ENCODE measurements around the gene OGA.
A peak's percentile ranks its signal among the peaks of the same experiment; 100 is the strongest.
"Not testable (repeated sequence)": the region's sequence is repeated elsewhere in the genome, so short reads cannot be mapped to it uniquely, and the experiment has no call there.

Gene OGA

DNA sequence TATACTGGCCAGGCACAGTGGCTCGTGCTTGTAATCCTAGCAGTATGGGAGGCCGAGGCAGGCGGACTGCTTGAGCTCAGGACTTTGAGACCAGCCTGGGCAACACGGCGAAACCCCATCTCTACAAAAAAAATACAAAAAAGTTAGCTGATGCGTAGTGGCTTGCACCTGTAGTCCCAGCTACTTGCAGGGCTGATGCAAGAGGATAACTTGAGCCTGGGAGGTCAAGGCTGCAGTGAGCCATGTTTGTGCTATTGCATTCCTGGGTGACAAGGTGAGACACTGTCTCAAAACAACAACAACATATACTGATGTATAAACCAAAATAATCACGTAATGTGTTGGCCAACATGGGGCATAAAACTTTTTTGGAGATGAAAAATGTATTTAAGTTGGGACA, 28.6 kb downstream of the OGA start:
- no peak overlapping the region for H3K4me3 Mint-ChIP-seq
- no peak overlapping the region for H3K27ac Mint-ChIP-seq
- DNase-seq (no peak), ATAC-seq (no peak)
- no peaks in the 10 kb centered on the region for H3K9me3 Mint-ChIP-seq
- H3K27me3 Mint-ChIP-seq, result no peaks in the 10 kb centered on the region
- H3K4me1 Mint-ChIP-seq, result peaks cover 20% of the 10 kb centered on the region

DNA sequence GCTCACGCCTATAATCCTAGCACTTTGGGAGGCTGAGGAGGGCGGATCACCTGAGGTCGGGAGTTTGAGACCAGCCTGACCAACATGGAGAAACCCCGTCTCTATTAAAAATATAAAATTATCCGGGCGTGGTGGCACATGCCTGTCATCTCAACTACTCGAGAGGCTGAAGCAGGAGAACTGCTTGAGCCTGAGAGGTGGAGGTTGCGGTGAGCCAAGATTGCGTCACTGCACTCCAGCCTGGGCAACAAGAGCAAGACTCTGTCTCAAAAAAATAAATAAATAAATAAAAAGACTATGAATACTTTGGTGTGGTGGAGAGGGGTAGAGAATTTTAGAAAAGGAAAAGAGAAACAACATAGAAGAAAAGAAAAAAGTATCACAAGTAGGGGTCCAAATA, 29.0 kb downstream of the OGA start:
- H3K27ac Mint-ChIP-seq, H3K27me3 Mint-ChIP-seq, H3K9me3 Mint-ChIP-seq, H3K4me3 Mint-ChIP-seq, ATAC-seq, DNase-seq: not testable (repeated sequence)
- H3K4me1 Mint-ChIP-seq, result peaks cover 24% of the 10 kb centered on the region

DNA sequence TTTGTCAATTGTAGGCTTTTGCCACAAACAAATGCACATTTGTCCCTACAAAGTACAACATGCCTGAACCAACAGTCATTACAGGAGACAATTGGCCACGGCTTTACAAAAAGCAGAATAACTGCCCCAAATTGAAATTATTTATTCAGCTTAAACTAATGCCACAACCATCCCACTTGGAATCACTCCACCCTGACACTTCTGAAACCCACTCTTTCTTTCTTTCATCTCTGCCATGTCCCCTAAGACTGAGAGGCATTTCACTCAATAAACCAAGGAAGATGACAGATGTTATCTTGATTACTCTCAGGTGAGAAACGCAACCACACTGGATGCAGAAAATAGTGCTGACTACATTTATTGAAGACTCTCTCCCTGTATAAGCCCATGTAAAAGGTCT, 32.4 kb downstream of the OGA start:
- no peak for DNase-seq
- peaks cover 59% of the 10 kb centered on the region for H3K4me1 Mint-ChIP-seq
- no peak overlapping the region for H3K4me3 Mint-ChIP-seq

DNA sequence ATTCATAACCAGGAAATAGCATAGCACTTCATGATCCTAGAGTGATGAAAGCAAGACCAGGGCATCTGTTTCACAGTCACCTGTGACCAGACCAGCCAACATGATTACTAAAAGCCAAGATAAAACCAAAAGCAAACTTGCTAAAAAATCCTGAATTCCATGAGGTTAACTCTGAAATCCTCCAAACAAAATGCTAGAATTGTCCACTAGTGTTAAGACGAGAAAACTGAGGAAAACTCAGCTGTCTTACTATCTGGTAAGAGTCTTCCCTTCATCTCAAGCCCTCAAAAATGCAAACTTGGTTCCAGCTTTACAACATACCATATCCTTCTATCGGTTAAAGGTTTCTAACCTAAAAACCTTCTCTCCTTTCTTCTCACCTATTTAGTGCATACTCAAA, 33.7 kb downstream of the OGA start:
- Mint-ChIP-seq H3K9me3 (no peaks in the 10 kb centered on the region), H3K27me3 (peaks cover under 1% of the 10 kb centered on the region), H3K4me3 (peak overlapping the region; percentile 99 to 100), H3K27ac (peak overlapping the region in 1 of 2 donors; percentile 16), H3K4me1 (peaks cover 71% of the 10 kb centered on the region)
- no peak for DNase-seq
- no peak for ATAC-seq

More for the DNA sequence above, 32.4 kb downstream of the OGA start:
- H3K27me3 Mint-ChIP-seq, result no peaks in the 10 kb centered on the region
- H3K9me3 Mint-ChIP-seq, result no peaks in the 10 kb centered on the region
- no peak overlapping the region for H3K27ac Mint-ChIP-seq
- ATAC-seq, result no peak

DNA sequence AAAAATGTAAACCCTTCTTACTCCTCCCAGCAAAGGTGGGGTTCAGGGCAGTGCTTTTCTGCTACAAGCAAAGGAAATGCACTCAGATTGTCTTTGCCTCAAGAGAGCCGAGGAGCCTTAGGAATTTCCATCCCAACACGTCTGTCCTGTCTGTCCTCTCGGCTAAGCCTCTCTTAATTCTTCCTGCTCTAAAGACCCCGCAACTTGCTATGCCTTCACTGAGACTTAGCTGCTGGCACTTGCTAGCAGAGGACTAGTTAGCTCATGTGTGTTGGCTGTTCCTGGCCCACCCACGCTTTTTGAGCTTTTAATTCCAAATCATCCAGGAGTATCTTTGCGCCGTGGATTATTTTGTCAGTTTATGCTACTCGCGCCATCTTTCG, 34.5 kb downstream of the OGA start:
- peaks cover 9% of the 10 kb centered on the region for H3K27me3 Mint-ChIP-seq
- peaks cover 79% of the 10 kb centered on the region for H3K4me1 Mint-ChIP-seq
- ATAC-seq (no peak), DNase-seq (no peak)
- H3K27ac Mint-ChIP-seq, result peak overlapping the region; percentile 61 to 67
- peak overlapping the region; percentile 99 to 100 for H3K4me3 Mint-ChIP-seq
- no peaks in the 10 kb centered on the region for H3K9me3 Mint-ChIP-seq

DNA sequence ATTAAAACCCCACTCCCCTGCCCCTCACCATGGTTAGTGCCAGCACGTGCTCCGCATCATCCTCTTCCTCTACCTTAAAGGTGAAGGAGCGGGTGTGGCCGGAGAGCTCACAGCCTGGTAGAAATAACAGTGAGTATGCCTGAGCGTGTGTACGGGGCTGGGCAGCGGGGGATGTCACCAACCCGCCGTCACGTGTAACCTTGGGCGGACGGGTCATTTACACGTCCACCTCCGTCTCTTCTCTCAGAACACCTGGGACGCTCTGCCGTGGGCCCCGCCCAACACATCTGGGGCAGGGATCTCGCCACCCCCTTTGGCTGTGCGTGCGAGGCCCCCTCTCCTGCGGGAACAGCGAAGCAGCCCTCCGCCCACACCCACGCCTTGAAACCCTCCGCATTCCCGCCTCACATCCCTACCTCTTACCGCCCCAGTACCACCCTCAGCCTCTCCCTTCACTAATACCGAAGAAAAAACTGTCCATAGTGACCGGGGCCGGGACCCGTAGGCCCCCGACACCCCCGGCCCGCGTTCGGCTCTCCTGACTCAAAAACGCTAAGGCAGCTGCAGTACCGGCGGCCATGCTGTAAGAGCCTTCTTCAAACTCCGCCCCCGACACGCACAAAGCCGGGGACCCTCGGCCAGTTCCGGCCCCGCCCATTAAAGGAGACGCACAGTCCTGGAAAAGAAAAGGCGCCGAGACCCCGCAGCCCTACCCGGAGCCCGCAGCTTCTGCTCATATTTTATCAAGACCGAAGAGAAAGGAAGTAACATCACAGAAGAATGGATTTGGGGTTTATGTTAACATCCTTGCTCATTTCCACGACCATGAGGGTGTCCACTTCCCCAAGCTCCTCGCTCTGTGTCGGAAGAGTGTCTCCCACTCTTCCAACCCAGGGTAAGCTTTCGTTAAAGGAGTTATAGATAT, 35.2 kb downstream of the OGA start, which contains the start of gene NPM3:
Gene NPM3, minus strand, starts transcription at position 636 of the 925 bp plus-strand sequence. Its CDS starts 56 bp downstream, at position 580.
- H3K4me3 Mint-ChIP-seq, result peak within 1 kb of the TSS; percentile 99 to 100
- peak; percentile 78 to 86 for DNase-seq
- peaks cover 15% of the 10 kb centered on the region for H3K27me3 Mint-ChIP-seq
- no peaks in the 10 kb centered on the region for H3K9me3 Mint-ChIP-seq
- H3K27ac Mint-ChIP-seq, result peak within 1 kb of the TSS; percentile 99 to 100
- peaks cover 82% of the 10 kb centered on the region for H3K4me1 Mint-ChIP-seq
- ATAC-seq, result peak; percentile 83

DNA sequence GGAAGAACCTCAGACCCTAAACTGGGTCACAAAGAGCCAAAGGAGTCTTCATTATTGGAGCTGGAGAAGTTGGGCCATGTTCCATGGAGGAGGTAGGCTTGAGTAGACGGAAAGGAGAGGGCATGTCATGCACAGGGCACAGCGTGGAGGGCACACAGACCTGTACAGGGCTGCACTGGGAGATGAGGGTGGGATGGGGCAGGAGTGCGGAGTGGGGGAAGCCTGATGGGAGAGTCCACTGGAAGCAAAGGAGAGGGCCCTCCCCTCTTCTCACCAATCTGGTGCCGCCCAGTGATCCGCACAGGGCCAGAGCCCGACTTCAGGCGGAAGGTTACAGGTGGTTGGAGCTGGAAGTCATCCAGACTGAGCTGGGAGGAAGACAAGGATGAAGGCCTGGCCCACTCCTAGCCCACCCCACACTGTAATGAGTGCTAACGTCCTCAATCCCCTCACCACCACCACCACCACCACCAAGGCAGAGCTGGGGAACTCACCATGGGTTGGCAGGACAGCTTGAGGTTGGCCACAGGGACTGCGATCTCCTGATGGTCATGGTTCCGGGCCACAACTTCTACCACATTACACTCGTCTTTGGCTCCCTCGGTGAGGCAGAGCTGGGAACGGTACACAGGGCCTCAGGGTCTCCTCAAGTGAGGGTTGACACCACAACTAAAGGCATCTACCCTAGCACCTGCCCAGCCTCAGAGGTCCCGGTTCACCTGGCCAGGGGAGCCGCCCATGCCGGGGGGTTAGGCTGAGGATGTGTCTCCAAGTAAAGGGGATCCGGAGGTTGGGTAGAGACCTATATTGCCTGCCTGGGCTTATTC, 36.0 kb downstream of the OGA start:
- DNase-seq (no peak), ATAC-seq (no peak)
- peak overlapping the region; percentile 57 to 100 for H3K27ac Mint-ChIP-seq
- peak overlapping the region; percentile 99 to 100 for H3K4me3 Mint-ChIP-seq
- peaks cover 77% of the 10 kb centered on the region for H3K4me1 Mint-ChIP-seq
- H3K9me3 Mint-ChIP-seq, result no peaks in the 10 kb centered on the region
- peaks cover 24% of the 10 kb centered on the region for H3K27me3 Mint-ChIP-seq

DNA sequence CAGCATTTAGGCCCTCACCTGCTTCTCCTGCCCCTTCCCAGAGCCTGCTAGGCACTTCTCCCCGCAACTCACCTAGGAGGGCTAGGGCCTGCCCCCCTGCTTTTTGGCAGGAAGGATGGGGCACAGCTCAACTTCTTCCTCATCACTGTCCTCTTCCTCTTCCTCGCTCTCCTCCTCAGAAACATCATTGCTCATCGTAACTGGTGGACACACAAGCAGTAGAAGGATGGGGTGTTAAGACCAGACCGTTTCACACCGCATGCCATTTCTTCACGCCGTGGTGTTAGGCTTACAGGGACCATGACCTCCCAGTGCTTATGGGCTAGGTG, 36.6 kb downstream of the OGA start:
- no peaks in the 10 kb centered on the region for H3K9me3 Mint-ChIP-seq
- DNase-seq, result no peak
- peak overlapping the region; percentile 99 to 100 for H3K4me3 Mint-ChIP-seq
- H3K27ac Mint-ChIP-seq, result peak overlapping the region in 1 of 2 donors; percentile 14
- peaks cover 30% of the 10 kb centered on the region for H3K27me3 Mint-ChIP-seq
- H3K4me1 Mint-ChIP-seq, result peaks cover 81% of the 10 kb centered on the region
- no peak for ATAC-seq

DNA sequence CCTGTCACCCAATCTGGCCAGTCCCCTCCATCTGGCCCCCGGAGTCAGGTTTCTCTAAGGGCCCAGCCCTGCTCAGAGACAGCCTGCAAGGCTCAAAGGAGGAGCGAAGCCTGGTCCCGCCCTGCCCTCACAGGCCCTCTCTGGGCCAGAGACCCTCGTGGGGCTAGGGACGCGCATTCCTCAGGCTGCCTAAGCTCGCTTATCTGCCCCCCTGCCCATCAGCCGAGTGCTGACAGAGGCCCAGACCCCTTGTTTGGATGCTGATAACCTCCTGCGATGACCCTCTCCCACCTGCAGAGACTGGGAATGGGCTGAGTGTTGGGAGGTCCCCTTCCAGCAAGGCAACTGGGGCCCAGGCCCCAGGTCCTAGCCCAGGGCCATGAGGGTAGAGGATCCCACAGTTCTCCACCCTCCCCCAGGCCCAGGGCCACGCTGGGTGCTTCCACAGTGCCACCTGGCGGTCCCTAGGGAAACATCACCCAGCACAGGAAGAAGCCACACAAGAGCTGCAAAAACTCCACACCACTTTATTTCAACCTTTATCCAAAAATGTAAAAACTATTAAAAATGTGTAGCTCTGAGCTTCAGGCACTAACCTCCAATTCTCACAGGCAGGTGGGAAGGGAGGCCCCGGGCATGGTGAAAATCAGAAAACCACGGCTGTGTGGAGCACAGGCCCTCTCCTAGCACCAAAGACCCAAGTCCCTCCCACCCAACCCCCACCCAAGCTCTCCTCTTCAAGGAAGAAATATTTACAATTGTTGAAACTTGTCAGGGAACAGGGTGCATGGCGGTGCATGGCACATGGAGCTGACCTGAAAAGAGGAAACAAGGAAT, 37.2 kb downstream of the OGA start:
- peak; percentile 77 to 78 for DNase-seq
- H3K27me3 Mint-ChIP-seq, result peaks cover 34% of the 10 kb centered on the region
- peaks cover 82% of the 10 kb centered on the region for H3K4me1 Mint-ChIP-seq
- no peaks in the 10 kb centered on the region for H3K9me3 Mint-ChIP-seq
- ATAC-seq, result peak; percentile 62
- H3K27ac Mint-ChIP-seq, result no peak overlapping the region
- H3K4me3 Mint-ChIP-seq, result peak overlapping the region; percentile 56 to 100

DNA sequence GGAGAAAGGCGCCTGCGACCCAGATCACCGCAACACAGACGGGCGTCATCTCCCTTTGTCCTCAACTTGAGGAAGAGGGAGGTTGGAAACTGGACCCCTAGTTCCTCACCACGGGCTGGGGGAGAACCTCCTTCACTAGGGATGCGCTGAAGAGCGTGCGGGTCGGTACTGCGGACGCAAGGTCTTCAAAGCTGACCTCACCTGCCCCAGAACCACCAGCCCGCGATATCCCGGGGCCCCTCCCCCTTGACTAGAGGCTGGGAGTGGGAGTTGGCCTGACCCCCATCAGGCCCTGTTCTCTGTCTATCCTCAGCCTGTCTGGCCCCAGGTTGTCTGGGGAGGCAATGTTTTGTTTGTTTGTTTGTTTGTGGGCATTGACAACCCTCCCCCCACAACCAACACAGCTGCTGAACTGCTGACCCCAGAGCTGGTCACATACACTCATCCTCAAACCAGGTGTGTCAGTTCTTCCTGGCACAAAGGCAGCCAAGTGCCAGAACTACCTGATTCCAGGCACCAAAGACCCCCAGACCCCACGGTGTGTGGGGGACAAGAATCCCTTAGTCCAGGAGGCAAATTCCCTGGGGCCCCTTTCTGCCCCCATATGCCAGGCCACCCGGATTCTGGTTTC, 37.9 kb downstream of the OGA start:
- peak in 1 of 2 donors; percentile 25 for DNase-seq
- no peak for ATAC-seq
- Mint-ChIP-seq H3K9me3 (no peaks in the 10 kb centered on the region), H3K27me3 (peaks cover 38% of the 10 kb centered on the region), H3K4me3 (peak overlapping the region; percentile 73 to 81), H3K27ac (no peak overlapping the region), H3K4me1 (peaks cover 77% of the 10 kb centered on the region)

DNA sequence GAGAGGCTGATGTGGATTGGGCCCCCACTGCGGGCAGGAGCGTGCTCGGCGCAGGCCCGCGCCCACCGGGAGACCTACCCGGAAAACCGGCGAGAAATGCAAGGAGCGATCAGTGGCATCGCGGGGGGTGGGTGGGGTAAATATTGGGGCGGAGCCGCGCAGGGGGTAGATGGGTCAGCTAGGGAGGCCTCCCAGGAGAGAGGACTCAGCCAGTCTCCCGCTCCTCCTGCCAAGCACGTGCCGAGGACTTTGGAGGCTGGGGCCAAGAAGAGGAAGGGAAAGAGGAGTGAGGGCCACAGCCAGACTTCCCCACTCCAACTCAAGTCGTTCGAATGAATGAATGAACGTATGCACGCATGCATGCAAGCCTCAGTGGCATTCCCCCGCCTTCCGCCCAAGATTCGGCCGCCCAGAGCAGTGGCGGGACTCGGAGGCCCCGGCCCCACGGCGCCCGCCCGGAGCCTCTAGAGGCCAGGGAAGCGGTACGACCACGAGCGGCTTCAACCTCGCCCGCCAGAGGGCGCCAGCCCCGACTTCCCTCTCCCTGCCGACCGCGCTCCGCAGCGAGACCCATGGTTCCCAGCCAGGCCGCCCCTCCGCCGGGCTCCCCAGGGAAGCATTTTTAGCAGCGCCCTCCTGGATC, 38.6 kb downstream of the OGA start:
- peak; percentile 87 to 88 for DNase-seq
- H3K4me3 Mint-ChIP-seq, result peak overlapping the region; percentile 73 to 81
- H3K27me3 Mint-ChIP-seq, result peaks cover 44% of the 10 kb centered on the region
- H3K4me1 Mint-ChIP-seq, result peaks cover 77% of the 10 kb centered on the region
- H3K9me3 Mint-ChIP-seq, result no peaks in the 10 kb centered on the region
- ATAC-seq, result peak; percentile 69
- H3K27ac Mint-ChIP-seq, result no peak overlapping the region

DNA sequence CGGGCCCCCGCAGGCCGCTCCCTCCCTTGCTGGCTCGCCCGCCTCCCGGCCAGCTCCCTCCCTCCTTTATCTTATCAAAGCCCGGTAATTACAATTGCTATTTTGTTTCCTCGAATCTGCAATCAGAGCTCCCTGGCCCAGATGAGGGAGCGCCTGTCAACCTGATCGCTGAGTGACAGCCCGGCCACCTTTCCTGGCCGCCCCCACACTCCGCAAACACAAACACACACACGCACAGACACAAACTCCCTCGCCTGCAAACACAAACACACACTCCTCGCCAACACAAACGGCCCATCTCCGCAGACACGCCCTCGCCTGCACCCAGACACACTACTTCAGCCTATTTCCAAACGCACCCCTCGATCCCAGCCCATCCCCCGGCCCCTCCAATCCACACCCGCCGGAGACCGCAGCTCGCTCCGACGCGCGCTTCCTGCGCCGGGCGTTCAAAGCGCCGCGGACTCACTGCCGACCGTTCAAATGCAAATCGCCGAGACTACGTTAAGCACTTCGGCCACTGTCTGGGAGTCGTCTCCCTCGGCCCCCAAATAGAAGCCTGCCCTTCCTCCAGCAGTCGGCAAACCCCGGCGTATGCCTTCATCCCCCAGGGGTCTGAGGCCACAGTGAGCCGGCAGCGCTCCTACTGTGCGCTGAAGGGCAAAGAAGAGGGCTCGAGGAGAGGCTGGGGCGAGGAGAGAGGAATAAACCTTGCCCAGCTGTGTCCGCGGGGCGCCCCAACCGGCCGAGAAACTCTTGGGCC, 39.3 kb downstream of the OGA start:
- Mint-ChIP-seq H3K4me1 (peaks cover 77% of the 10 kb centered on the region), H3K27ac (peak overlapping the region in 1 of 2 donors; percentile 3), H3K9me3 (no peaks in the 10 kb centered on the region), H3K4me3 (peak overlapping the region; percentile 73 to 81), H3K27me3 (peaks cover 51% of the 10 kb centered on the region)
- peak; percentile 33 to 39 for DNase-seq
- no peak for ATAC-seq

DNA sequence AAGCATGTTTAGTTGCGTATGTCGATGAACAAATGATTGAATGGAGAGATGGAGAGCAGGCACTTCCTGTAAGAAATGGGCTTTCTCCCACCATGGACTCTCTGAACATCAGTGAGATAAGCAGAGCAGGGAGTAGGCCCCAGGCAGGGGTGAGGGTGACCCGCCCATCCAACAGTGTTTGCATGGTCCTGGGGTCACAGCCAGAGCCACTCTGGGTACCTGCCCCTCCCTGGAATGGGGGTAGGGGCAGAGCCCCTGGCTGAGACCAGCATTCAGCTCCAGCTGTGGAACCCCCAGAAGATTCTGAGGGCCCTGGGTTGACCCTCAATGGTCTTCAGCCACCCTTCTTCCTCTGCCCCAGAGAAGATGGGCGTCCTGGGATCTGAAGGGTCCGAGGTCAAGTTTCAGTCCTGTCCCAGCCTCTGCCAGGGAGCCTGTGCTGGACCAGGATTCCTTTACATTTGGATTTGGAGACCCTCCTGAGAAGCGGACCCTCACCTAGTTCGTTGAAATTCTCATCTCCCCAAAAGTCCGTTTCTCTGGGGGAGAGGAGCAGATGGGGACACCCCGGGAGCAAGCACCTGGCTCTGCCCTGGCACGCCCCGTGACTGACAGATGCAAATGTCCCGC, 40.0 kb downstream of the OGA start:
- DNase-seq (no peak), ATAC-seq (no peak)
- peak overlapping the region in 1 of 2 donors; percentile 73 for H3K4me3 Mint-ChIP-seq
- no peak overlapping the region for H3K27ac Mint-ChIP-seq
- H3K9me3 Mint-ChIP-seq, result no peaks in the 10 kb centered on the region
- peaks cover 75% of the 10 kb centered on the region for H3K4me1 Mint-ChIP-seq
- peaks cover 58% of the 10 kb centered on the region for H3K27me3 Mint-ChIP-seq

All from stimulated activated naive CD8-positive, alpha-beta T cell treated with anti-CD3 and anti-CD28 coated beads, Interleukin-15, amount 100 ng/mL, for 72 hours (primary cell).